Stimulated activated CD4-positive, alpha-beta T cell treated with anti-CD3 and anti-CD28 coated beads, Interleukin-4, amount 100 ng/mL, for 48 hours (primary cell): ENCODE measurements around the gene ARAP1.
A peak's percentile ranks its signal among the peaks of the same experiment; 100 is the strongest.

ENCODE experiments used
- DNase-seq, 2 donors: peaks; one replicate each; pipeline ENCODE4 v3.0.0-alpha.2; 2020; ENCODE audit warnings: low read depth in 2 of 2

Gene ARAP1

DNA sequence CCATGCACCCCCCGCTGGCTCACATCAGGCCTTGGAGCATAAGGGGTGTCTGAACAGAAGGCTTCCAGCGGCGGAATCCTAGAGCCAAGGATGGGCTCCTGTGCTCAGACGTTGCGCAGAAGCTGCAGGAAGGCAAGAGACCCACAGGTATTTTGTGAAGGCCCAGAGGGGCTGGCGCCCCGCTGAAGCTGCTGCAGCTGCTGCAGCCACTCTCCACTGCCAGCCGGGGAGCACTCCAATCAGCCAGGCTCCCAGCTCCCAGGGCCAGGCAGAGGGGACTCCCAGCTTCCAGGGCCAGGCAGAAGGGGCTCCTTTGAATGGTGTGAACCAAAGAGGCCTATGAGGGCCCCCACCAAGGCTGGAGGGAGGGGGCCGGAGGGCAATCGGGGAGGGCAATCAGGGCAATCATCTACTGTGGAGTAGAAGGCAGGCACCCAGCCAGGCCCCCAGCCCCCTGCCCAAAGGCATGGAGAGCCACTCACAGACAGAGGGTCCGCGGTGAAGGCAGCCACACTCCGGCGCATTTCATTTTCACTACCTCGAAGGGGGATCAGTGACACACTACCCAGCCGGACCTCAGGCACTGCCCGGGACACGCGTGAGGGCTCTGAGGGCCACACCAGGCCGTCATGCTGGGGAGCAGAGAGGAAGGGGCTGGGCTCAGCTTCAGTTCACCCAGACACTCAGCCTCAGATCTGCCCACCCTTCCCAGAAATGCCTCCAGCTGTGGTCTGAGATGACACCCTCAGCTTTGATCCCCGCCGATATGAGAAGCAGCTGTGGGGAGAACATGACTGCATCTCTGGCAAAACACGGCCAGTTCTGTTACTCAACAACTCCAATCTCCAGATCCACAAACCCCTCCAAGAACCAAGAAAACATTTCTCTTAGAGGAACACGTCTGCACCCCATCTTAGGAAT lies 66.4 kb downstream of the ARAP1 start:
- DNase-seq: peak; percentile 46 to 62

DNA sequence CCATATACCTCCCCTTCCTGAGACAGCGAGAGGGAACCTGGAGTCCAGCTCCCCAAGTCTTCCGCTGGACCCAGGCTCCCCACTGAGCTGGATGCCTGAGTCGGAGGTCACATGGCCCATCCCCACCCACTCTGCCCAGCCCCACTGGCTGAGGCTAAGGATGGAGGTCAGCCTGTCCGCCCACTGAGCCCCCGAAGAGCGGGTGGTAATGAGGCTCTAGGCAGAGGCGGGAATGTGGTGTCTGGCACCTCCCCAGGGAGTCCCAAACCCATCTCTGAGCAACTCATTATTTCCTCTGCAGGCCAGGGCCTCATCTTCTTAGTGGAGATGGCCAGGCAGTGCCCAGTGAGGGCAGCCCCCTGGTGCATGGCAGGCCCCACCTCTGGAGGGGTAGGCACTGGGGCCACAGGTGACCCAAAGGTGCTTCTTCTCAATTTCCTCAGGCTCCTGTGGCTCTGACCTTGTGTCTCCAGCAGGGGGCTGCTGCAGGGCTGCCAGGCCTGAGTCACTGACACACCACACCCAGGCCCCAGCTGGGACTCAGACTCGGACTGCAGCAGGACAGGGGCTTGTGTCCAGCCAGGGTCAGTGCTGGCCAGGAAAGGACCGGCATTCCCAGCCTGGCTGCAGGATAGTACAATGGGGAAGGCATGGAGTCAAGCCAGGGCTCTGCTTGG lies 67.8 kb downstream of the ARAP1 start:
- DNase-seq: peak; percentile 33 to 38

DNA sequence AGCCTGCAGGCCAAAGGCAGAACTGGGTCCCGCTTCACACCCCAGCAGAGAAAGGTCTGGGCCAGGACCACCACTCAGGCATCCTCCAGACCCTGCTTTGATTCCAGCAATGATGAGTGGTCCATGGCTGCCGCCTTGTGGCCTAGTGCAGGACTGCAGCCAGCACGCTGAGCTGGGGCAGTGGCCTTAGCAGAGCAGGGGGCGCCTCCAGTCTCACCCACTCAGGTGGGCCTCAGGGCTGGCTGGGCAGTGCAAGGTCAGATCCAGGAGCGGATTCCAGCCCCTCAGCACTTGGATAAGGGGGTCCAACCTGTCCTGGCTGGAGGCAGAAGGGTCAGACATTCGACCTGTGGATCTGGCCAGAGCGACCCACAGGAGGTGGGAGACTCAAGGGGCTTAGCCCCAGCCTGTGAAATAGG lies 68.4 kb downstream of the ARAP1 start:
- DNase-seq: peak; percentile 65 to 68

- DNase-seq: no peak
These were observed 69.4 kb downstream of the ARAP1 start for GRCh38 chr11:72682858-72683243.

- DNase-seq: no peak
These were observed 69.9 kb downstream of the ARAP1 start for GRCh38 chr11:72682238-72682857.

DNA sequence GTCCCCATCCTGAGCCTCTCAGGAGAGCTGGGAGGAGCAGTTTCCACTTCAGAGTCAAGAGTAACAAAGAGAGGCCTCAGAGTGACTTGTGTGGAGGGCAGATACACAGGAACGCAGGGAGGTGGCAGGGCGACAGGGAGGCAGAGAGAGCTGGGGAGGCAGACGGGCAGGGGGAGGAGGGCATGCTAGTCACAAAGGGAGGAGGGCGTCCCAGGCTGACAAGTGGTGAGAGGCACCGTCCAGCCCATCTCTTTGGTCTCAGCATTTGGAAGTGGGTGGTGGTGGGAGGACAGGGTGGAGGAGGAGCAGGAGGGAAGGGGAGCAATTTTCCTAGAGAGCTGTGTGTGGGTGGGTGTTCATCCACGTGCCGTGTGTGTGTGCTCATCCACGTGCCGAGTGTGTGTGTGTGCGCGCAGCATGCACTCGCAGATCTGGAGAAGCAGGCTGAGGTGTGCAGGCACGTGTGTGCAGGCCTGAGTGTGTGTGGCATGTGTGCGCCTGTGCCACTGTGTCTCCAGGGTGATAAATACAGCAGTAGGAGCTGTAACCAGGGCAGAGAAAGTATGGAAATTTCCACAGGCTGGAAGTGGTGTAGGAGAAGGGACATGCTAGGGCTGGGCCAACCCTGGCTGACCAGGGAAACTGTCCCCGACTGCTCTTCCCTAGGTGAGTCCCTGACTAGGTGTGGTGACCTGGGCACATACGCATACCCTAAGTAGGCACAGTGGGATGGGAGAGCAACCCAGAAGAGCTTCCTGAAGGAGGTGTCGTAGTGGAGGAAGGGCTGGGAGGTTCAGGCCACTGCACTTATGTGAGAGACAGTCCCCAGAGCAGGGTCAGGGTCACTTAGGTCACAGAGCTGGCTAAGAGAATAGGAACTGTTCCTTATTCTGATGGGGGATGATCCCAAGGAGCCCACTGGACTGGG lies 70.7 kb downstream of the ARAP1 start:
- DNase-seq: no peak

DNA sequence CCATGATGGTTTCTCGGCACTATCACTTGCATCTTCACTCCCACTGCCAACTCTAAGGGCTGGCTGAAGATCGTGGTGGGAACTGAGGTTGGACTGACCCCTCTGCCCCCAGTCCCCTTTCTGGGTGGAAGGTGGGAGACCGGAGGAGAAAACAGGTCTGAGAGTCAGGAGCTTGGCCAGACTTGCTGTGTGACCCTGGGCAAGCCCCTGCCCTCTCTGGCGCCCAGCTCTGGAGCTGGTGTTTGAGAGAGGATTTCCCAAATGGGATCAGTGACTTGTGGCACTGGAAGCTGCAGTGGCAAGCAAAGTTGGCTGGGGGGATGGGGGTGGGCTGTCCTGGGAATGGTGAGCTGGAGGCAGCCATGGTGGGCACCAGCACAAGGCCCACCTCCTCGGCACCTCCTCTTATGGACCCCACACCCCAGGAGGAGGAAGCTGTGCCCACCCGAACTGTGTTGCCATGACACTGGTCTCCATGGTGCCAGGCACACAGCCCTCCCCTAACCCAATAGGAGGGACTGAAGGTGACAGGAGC lies 71.5 kb downstream of the ARAP1 start:
- no peak for DNase-seq

GRCh38 chr11:72679869-72680268 lies 72.3 kb downstream of the ARAP1 start:
- no peak for DNase-seq

- DNase-seq: no peak
These were observed 73.7 kb downstream of the ARAP1 start for GRCh38 chr11:72678524-72678923.

DNA sequence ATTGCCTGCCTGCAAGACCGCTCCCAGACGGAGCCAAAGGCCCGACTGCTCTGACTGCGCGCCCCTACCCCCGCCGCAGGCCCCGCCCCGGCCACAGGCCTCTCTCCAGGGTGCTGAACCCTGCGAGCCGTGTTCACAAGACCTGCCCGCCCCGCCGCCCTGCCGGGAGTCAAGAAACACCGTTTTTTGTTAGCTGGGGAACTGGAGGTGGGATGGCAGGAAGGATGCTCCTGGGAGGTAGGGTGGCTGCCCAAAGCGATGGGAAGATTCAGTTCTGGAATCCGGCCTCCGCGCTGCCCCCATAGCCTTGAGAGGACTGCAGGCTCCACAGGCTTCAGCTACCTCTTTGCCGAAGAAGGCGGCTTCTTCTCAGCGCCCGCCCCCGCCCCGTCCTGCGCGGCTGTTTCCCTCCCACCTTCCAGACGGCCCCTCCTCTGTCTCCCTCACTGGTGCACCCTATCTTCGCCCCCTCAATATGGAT lies 75.3 kb downstream of the ARAP1 start:
- peak; percentile 63 to 73 for DNase-seq

DNA sequence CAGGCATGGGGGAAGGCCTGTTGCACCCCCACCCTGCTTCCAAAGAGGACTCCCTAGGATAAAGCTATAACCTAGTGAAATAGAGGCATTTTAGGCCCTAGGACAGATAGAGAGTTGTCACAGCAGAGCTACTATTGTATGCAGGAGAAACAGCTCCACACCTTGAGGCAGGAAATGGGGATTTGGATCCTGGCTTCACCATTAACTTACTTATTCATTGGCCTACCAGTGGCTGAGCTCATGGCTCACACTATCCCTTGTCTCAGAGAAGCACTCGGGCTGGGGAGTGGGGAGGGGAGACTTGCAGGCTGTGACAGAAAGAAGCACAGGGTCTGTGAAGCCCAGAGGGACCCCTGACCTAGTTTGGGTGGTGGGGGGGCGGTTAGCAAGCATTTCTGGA lies 77.0 kb downstream of the ARAP1 start:
- no peak for DNase-seq

- DNase-seq: no peak
These were observed 78.0 kb downstream of the ARAP1 start, which contains the start of gene PDE2A for GRCh38 chr11:72673943-72674828. PDE2A (minus strand) TSS chr11:72674422; CDS start chr11:72674207, 215 bp downstream.

DNA sequence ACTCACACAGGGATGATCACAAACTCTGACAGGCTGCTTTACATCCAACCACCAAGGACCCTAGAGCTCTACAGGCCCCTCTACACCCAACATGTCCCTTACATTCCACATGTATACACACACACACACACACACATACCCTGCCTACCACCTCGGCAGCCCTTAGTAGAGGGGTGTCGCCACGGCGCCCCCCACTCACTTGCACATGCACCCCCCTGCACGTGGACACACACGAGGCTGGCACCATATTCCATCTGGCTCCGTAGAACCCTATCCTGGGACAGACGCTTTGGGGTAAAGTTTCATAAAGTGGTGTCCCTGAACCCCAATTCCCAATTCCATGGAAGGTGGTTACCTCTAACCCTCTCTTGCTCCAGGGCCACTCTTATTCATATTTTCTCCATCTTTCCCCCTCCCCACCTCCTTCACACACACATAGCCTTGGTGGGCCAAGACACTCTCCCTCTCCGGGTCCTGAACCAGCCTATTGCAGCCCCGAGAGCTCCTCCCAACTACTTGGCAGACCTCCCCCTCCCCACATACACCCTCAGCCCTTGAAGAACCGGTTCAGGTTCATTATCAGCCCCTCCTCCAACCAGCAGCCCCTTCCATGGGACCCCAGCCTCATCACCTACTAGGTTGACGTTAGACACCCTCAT lies 78.8 kb downstream of the ARAP1 start:
- no peak for DNase-seq

GRCh38 chr11:72672597-72673238 lies 79.5 kb downstream of the ARAP1 start:
- DNase-seq: no peak

DNA sequence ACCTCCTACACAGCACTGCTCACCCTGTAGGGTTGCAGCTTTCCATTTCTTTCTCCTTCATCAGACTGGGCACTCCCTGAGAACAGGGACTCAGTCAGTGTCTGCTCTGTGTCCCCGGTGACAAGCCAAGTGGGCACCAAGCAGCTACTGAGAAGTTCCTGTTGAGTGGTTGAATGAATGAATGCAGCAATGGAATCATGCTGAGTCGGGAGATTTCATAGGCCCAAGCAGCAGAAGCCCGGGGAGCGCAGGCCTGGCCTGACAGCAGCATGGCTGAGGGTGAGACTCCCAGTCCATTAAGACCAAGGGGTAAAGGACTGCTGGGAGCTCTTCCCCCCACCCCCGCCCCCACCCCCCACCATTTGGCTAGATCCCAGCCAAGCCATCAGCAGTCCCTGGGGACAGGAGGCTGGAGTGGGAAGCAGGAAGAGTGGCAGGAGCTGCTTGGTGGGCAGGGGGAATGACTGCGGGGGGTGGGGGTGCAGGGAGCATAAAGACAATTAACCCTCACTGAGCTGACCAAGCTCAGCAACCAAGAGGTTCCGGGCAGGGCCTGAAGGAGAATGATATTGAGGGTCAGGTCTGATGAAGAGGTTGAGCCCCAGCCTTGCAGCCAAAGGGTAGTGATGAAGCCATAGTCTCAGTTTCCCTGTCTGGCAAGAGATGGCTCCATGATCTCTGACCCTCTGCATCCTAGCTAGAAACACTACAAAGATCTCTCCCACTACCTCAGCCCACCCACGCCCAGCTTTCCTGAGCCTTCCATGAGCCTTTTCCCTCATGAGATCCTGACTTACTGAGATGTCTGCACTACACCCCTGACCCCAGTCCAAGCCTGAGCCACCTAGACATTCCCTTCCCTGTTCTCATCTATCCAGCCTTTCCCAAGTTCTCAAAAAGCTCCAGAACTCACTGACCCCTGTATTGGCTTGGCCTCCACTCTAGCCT lies 80.8 kb downstream of the ARAP1 start:
- no peak for DNase-seq

DNA sequence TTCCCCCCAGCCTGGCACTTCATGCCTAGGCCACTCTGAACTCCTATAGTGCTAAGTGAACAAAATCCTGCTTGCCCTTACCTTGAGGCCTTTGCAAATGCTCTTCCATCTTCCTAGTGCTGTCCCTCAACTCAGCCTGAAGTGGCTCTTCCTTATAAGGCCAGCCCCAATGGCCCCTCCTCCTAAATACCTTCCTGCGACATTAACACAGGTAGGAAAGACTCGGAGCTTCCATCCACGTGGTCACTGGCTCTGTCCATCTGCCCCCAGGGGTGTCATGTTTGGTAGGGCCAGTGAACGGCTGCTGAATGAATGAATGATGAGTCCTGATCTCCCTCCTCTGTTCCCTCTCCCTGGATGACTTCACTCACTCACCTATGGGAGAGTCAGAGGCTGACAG lies 82.2 kb downstream of the ARAP1 start:
- DNase-seq: no peak

GRCh38 chr11:72669527-72669926 lies 82.7 kb downstream of the ARAP1 start:
- no peak for DNase-seq
